ENCODE measurements around the gene FAM185A.

DNA sequence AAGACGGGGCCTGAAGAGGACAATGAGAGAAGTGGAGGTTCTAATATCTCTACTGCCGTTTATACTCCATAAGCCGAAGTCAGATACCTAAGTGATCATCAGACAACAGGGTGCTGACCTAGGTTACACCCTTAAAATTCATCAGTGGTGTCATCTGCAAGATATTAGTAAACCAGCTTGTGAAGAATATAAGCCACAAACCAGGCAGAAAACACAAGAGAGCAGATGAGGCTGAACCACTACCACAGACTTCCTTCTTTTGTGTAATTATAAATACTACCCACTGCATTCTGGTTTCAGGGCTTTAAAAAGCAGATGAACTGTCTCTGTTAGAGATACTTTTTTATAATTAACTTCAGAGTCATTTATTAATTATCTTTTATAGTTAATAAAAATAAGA lies 95.1 kb downstream of the FAM185A start:
- no peak for TF ChIP-seq EZH2 (IDR thresholded peaks at IDR 0.05; ENCODE audit: borderline replicate concordance, insufficient read depth, low read depth, low read length, poor library complexity, severe bottlenecking)
- TF ChIP-seq, protein P1, sequence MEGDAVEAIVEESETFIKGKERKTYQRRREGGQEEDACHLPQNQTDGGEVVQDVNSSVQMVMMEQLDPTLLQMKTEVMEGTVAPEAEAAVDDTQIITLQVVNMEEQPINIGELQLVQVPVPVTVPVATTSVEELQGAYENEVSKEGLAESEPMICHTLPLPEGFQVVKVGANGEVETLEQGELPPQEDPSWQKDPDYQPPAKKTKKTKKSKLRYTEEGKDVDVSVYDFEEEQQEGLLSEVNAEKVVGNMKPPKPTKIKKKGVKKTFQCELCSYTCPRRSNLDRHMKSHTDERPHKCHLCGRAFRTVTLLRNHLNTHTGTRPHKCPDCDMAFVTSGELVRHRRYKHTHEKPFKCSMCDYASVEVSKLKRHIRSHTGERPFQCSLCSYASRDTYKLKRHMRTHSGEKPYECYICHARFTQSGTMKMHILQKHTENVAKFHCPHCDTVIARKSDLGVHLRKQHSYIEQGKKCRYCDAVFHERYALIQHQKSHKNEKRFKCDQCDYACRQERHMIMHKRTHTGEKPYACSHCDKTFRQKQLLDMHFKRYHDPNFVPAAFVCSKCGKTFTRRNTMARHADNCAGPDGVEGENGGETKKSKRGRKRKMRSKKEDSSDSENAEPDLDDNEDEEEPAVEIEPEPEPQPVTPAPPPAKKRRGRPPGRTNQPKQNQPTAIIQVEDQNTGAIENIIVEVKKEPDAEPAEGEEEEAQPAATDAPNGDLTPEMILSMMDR (IDR thresholded peaks at IDR 0.05) = no peak
